A673 (cell line): ENCODE measurements around the gene ELFN1. TPM values are rescaled to one million over a fixed set of nuclear protein-coding genes. Genes with fewer than 3 reads are reported as not detected.

Source experiments
- BruUV-seq: library from RNA; stranded (reverse); fragments of 400-500 nt; replicated peaks from 2 replicates; lab custom pipeline; 2021; lab: Mats Ljungman, UMichigan
- CTCF ChIA-PET: fragments of 300-600 bp; sonication (Branson Sonifier 250); formaldehyde crosslinking; loops from one replicate; lab custom pipeline; 2022; ENCODE audit warnings: antibody characterized with exemption; lab: Charles Lee
- POLR2A ChIA-PET: fragments of 300-600 bp; sonication (Branson Sonifier 250); formaldehyde crosslinking; loops from one replicate; lab custom pipeline; 2022; ENCODE audit warnings: antibody characterized with exemption; ENCODE audit not compliant: low non-redundant PET; lab: Charles Lee
- DNase-seq: peaks from one replicate; pipeline ENCODE4 v3.0.0-alpha.2; 2015; ENCODE audit warnings: low spot score
- H3K27ac ChIP-seq: fragments of 200-600 bp; sonication (generic); 2 replicates; pipeline ENCODE4 v1.5.1; 2016; ENCODE audit warnings: mixed run types, low read depth, mild to moderate bottlenecking, mixed read lengths, antibody characterized with exemption, low read length; ENCODE audit not compliant: poor library complexity, severe bottlenecking
- H3K27me3 ChIP-seq: fragments of 200-600 bp; sonication (generic); replicated peaks from 2 replicates; pipeline ENCODE4 v1.6.1; 2017; ENCODE audit warnings: mixed run types, low read depth, mild to moderate bottlenecking, mixed read lengths, antibody characterized with exemption, low read length; ENCODE audit not compliant: insufficient read depth, poor library complexity
- H3K36me3 ChIP-seq: fragments of 200-600 bp; sonication (generic); 2 replicates; pipeline ENCODE4 v1.6.1; 2016; ENCODE audit warnings: mixed run types, mild to moderate bottlenecking, mixed read lengths, antibody characterized with exemption, low read length; ENCODE audit not compliant: insufficient read depth, poor library complexity, severe bottlenecking
- H3K4me1 ChIP-seq: fragments of 200-600 bp; sonication (generic); 2 replicates; pipeline ENCODE4 v1.6.1; 2017; ENCODE audit warnings: mixed run types, mild to moderate bottlenecking, mixed read lengths, antibody characterized with exemption, low read length; ENCODE audit not compliant: insufficient read depth, poor library complexity, severe bottlenecking
- H3K4me3 ChIP-seq: fragments of 200-600 bp; sonication (generic); 2 replicates; pipeline ENCODE4 v1.5.1; 2016; ENCODE audit warnings: low read depth, mixed run types, mild to moderate bottlenecking, mixed read lengths, low read length; ENCODE audit not compliant: poor library complexity, severe bottlenecking
- H3K9me3 ChIP-seq: fragments of 200-600 bp; sonication (generic); 2 replicates; pipeline ENCODE4 v1.6.1; 2016; ENCODE audit warnings: mixed run types, low read depth, mild to moderate bottlenecking, mixed read lengths, antibody characterized with exemption, low read length; ENCODE audit not compliant: poor library complexity, severe bottlenecking
- EZH2 ChIP-seq: fragments of 200-600 bp; sonication (generic); IDR thresholded peaks from 2 replicates; pipeline ENCODE4 v1.6.1; 2017; ENCODE audit warnings: borderline replicate concordance, low read depth, mild to moderate bottlenecking, mixed read lengths, antibody characterized with exemption, low read length; ENCODE audit not compliant: poor library complexity, severe bottlenecking
- intact Hi-C: fragments of 100-400 bp; cut with micrococcal nuclease; formaldehyde crosslinking; loops from one replicate; pipeline ENCODE4 v1.10.0; 2022; ENCODE audit not compliant: unreplicated experiment
- total RNA-seq: library from RNA; stranded (reverse); gene quantifications from 2 replicates; pipeline ENCODE4 v1.2.3, GENCODE V29; 2021
- TF ChIP-seq, protein P1 (sequence below): fragments of 300-800, 200-600 bp; sonication (generic); conservative IDR thresholded peaks from 2 replicates; pipeline ENCODE4 v1.5.1; 2017; ENCODE audit warnings: low read depth, mild to moderate bottlenecking, antibody characterized with exemption, low read length, moderate library complexity, mixed read lengths

ELFN1 gene
- total RNA-seq, 1 experiment from 2014 or later, result not detected

GRCh38 chr7:1725766-1726630 lies 55.9 kb downstream of the ELFN1 start:
- ChIA-PET CTCF (no interaction called here), POLR2A (no interaction called here)
- Histone ChIP-seq H3K36me3 (no peaks in the 10 kb centered on the region), H3K4me3 (no peak overlapping the region), H3K27me3 (no peaks in the 10 kb centered on the region), H3K9me3 (peaks cover 5% of the 10 kb centered on the region), H3K4me1 (no peaks in the 10 kb centered on the region), H3K27ac (no peak overlapping the region)
- no peak for DNase-seq
- BruUV-seq, result no TSS peak
- intact Hi-C loops, result no loop called here
- TF ChIP-seq, protein P1, sequence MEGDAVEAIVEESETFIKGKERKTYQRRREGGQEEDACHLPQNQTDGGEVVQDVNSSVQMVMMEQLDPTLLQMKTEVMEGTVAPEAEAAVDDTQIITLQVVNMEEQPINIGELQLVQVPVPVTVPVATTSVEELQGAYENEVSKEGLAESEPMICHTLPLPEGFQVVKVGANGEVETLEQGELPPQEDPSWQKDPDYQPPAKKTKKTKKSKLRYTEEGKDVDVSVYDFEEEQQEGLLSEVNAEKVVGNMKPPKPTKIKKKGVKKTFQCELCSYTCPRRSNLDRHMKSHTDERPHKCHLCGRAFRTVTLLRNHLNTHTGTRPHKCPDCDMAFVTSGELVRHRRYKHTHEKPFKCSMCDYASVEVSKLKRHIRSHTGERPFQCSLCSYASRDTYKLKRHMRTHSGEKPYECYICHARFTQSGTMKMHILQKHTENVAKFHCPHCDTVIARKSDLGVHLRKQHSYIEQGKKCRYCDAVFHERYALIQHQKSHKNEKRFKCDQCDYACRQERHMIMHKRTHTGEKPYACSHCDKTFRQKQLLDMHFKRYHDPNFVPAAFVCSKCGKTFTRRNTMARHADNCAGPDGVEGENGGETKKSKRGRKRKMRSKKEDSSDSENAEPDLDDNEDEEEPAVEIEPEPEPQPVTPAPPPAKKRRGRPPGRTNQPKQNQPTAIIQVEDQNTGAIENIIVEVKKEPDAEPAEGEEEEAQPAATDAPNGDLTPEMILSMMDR, result no peak
- no peak for TF ChIP-seq EZH2

DNA sequence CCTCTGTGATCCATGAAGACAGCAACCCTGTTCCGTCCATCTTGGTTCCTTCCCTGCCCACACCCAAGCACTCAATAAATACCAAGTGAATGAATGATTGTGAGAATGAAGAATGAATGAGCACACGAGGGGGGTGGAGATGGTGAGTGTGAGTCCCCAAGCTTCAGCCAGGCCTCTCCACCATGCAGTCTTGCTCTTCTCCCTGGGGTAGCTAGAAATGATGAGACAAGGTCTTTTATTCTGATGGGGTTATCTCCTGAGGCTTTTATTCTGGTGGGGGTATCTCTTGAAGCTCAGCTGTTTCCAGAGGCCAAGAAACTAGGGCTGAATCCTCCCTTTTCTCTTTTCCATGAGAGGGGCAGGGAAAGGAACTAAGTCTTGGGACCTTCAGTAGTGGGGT lies 57.0 kb downstream of the ELFN1 start:
- no peaks in the 10 kb centered on the region for H3K4me1 ChIP-seq
- ChIA-PET POLR2A (no interaction called here), CTCF (no interaction called here)
- H3K36me3 ChIP-seq, result no peaks in the 10 kb centered on the region
- TF ChIP-seq EZH2, result no peak
- TF ChIP-seq, protein P1, result no peak
- no peaks in the 10 kb centered on the region for H3K27me3 ChIP-seq
- intact Hi-C loops, result no loop called here
- H3K4me3 ChIP-seq, result no peak overlapping the region
- peaks cover 5% of the 10 kb centered on the region for H3K9me3 ChIP-seq
- BruUV-seq, result no TSS peak
- H3K27ac ChIP-seq, result no peak overlapping the region
- no peak for DNase-seq

DNA sequence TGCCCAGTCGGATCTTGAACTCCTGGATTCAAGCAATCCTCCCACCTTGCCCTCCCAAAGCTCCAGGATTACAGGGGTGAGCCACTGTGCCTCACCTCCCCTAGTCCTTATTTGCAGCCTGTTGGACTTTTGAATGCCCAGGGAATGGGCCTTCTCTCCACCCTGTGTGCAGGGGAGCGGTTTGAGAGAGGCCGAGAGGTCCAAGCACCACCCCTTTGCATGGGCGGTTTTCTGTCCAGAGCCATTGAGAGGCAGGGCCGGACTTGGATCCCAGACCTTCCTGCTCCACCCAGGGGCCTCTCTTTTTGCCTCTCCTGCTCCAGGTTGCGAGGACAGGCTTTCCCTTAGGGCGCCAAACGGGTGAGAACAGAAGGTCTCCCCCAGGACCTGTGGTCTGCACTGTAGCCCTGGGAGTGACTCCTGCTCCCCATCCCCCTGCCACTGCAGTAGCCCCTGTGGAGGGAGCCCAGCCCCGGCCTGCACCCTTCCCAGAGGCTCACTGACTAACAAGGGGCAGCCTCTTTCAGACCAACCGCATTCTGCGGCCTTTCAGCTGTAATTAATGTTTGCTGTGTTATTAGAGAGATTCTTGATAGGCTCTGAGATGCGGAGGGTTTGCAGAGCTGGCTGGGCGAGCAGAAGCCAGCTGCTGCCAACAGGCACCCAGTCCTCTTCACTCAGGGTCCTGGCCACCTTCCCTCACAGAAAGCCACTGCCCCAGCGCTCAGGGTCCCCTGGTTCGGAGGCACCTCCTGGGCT lies 57.9 kb downstream of the ELFN1 start:
- Histone ChIP-seq H3K9me3 (peaks cover 5% of the 10 kb centered on the region), H3K27ac (no peak overlapping the region), H3K4me1 (no peaks in the 10 kb centered on the region), H3K27me3 (no peaks in the 10 kb centered on the region), H3K4me3 (no peak overlapping the region), H3K36me3 (no peaks in the 10 kb centered on the region)
- TF ChIP-seq, protein P1, result no peak
- CTCF ChIA-PET, result interaction anchor here (0.5 kb wide), 1 partner anchor 87 kb away, joined by 6 read pairs; no protein-coding TSS in a partner anchor
- no peak for DNase-seq
- BruUV-seq, result no TSS peak
- intact Hi-C loops, result no loop called here
- POLR2A ChIA-PET, result no interaction called here
